AG09319 (cell line): ENCODE results near the gene KRTAP20-3.

Experiments
- DNase-seq: peaks from one replicate; pipeline ENCODE4 v3.0.0-alpha.2; 2010; ENCODE audit warnings: low read depth; ENCODE audit errors: extremely low read depth
- TF ChIP-seq, protein P1 (sequence below): IDR thresholded peaks from 2 replicates; pipeline ENCODE4 v1.5.1; 2011; ENCODE audit warnings: low read depth, mild to moderate bottlenecking, inconsistent platforms, low read length, moderate library complexity

KRTAP20-3 gene

DNA sequence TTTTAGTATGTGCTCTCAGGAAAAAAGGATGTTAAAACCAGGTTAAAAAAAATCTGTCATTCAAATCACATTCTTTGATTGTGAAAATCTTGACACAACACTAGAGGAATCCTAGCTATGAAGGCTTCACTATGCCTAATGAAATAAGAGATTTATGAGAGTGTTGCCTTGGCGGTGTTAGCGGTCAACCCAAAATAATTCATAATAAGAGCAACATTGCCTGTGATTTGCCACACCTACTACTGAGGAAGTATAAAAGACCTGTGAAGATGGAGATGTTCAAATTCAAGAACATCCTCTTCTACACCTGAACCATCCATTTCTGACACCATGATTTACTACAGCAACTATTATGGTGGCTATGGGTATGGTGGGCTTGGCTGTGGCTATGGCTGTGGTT, 26.5 kb upstream of the KRTAP20-3 start, which contains the start of gene KRTAP20-1:
Gene KRTAP20-1, plus strand, starts transcription at position 301 of the 400 bp plus-strand sequence. Its CDS starts 30 bp downstream, at position 331.
- TF ChIP-seq, protein P1, sequence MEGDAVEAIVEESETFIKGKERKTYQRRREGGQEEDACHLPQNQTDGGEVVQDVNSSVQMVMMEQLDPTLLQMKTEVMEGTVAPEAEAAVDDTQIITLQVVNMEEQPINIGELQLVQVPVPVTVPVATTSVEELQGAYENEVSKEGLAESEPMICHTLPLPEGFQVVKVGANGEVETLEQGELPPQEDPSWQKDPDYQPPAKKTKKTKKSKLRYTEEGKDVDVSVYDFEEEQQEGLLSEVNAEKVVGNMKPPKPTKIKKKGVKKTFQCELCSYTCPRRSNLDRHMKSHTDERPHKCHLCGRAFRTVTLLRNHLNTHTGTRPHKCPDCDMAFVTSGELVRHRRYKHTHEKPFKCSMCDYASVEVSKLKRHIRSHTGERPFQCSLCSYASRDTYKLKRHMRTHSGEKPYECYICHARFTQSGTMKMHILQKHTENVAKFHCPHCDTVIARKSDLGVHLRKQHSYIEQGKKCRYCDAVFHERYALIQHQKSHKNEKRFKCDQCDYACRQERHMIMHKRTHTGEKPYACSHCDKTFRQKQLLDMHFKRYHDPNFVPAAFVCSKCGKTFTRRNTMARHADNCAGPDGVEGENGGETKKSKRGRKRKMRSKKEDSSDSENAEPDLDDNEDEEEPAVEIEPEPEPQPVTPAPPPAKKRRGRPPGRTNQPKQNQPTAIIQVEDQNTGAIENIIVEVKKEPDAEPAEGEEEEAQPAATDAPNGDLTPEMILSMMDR, result no peak
- no peak for DNase-seq

DNA sequence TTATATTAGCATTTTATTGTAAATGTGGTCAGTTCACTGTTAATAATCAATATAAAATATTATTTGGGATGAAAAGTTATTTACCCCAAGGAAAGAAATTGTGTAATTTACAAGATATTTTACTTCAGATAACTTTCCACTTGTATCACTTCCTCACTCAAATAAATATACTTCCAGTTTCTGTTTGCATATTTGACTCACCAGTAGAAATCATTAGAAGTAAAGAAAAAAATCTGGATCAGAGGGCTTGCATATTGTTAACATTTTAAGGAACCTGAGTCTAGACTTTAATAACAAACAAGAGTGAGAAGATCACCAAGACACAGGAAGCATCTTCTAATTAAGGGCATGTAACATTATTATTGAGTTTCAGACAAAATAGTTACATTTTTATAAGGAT, 22.6 kb upstream of the KRTAP20-3 start:
- DNase-seq, result no peak
- TF ChIP-seq, protein P1, result no peak

DNA sequence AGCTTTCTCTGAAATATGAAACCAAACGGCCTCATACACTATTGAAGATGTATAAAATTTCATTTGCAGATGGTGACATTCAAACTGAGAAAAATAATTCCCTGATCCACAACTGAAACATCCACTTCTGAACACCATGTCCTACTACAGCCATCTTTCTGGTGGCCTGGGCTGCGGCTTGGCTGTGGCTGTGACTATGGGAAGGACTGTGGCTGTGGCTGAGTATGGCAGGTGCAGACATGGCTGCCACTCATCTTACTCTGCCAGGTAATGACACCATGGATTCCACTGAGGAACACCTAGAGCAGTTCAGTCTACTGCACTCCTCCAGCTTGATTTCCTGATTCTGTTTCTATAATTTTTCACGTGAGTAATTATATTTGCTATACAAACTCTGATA, 22.1 kb upstream of the KRTAP20-3 start, which contains the start of gene KRTAP20-4:
Gene KRTAP20-4, plus strand, starts transcription at position 106 of the 400 bp plus-strand sequence.
- TF ChIP-seq, protein P1, result no peak
- no peak for DNase-seq

DNA sequence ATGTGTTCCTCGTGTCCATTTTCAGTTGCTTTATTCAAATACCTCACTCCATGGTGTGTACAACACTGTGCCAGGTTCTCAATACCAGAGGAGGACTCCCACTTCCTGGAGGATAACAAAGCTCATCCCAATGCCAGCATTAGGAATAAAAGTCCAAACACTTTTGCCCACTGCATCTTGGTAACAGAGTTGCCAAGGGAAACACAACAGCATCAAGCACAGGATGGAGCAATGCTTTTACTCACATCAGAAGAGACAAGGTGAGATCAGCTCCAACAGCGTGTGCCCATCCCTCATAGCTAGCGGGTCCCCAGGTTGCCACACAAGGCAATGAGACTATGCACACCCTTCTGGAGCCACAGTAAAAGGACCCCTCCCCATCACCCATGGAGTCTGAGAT, 19.3 kb upstream of the KRTAP20-3 start:
- DNase-seq, result no peak
- TF ChIP-seq, protein P1, result no peak

DNA sequence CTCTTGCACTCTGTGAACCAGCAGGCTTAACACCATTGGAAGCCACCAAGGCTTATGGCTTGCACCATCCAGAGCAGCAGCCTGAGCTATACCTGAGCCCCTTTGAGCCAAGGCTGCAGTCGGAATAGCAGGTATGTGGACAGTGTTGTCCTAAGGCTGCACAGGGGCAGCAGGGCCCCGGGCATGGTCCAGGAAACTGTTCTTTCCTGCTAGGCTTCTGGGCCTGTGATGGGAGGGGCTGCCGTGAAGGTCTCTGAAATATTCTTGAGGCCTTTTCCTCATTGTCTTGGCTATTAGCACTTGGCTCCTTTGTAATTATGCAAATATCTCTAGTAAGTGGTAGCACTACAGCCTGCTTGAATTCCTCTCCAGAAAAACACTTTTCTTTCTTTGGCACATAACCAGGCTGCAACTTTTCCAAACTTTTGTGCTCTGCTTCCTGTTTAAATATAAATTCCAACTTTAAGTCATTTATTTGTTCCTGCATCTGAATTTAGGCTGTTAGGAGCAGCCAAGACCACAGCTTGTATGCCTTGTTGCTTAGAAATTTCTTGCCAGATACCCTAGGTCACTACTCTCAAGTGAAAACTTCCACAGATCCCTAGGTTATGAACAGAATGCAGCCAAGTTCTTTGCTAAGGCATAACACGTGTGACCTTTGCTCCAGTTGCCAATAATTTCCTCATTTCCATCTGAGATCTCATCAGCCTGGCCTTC, 17.1 kb upstream of the KRTAP20-3 start:
- TF ChIP-seq, protein P1, result no peak
- DNase-seq, result no peak

DNA sequence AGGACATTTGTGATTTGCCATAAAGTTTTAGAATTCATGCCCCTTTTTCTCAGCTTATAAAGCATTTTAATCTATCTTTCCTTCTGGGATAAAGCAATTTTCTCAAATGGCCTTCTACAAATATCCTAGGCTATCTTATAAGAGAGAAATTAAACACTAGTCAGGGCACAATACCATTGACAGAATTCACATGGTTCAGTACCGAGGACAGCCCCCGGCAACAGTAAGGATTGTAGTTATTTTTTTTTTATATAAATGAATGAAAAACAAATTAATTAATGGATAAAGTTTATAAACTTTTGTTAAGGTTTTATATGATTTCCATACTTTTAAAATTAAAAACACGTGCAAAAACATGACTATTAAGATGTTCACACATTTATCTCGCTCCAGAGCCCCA, 14.6 kb upstream of the KRTAP20-3 start:
- TF ChIP-seq, protein P1, result no peak
- no peak for DNase-seq

DNA sequence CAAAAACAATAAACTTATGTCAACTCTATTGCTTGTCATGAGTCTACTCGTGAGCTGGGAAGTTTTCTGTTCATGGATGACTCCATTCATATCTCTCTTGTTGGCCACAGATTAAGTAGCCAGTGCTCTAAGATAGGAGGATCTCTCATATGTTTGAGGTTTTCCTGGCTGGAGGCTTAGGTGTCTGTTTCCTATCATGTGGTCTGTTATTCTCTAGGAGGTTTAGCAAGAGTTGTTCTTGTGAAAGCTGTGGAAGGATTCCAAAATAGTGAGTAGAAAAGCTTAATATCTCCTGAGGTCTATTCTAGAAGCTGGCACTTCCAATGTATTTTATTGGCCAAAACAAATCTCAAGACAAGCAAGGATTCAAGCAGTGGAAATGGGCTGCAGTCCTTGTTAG, 13.5 kb upstream of the KRTAP20-3 start:
- TF ChIP-seq, protein P1, result no peak
- DNase-seq, result no peak
